IPS-18c (cell line): ENCODE measurements around the gene CD69.

ENCODE experiments used
- H3K4me3 ChIP-seq: 2 replicates; pipeline ENCODE4 v1.7.0; 2013; ENCODE audit warnings: low read depth, mild to moderate bottlenecking, low read length, moderate library complexity; ENCODE audit not compliant: insufficient read depth
- H3K9me3 ChIP-seq: one replicate; pipeline ENCODE4 v1.6.1; 2013; ENCODE audit warnings: mild to moderate bottlenecking, low read length, moderate library complexity; ENCODE audit not compliant: control insufficient read depth, insufficient read depth

Gene CD69

DNA sequence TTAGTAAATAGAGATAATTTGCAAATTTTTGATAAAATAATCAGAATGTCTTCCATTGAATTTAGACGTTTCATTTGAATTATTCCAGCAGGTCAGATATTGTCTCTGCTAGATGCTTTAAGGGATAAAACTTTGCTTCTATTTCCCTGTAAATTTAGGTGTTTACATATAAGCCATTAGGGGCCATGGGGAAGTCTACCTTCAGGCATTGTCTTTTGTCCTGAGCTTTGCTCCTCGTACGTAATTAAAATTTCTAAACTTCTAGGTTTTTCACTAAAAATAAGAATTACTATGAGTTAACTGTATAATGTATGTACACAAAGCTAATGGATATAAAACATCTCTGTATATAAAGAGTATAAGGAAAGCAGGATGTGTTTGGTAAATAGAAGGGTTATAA, 24.1 kb upstream of the CD69 start:
- Histone ChIP-seq H3K4me3 (no peak overlapping the region), H3K9me3 (no peaks in the 10 kb centered on the region)

DNA sequence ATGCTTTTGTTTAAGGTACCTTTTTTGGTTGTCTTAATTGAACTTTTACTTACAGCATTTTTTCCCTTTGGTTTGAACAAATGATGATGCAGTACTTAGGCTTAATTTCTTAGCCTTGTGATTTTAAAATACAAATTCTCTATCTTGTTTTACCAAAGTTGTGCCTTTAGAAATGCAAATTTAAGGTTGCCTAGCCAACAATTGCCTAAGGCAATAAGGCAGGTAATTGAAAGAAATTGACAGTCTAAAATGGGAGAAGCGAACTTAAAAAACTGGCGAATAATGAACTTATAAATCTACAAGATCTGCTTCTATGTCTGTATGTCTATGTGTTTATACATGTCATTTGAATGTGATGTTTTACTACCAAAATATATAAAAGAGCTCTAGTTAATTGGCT, 23.6 kb upstream of the CD69 start:
- H3K4me3 ChIP-seq, result no peak overlapping the region
- H3K9me3 ChIP-seq, result no peaks in the 10 kb centered on the region

DNA sequence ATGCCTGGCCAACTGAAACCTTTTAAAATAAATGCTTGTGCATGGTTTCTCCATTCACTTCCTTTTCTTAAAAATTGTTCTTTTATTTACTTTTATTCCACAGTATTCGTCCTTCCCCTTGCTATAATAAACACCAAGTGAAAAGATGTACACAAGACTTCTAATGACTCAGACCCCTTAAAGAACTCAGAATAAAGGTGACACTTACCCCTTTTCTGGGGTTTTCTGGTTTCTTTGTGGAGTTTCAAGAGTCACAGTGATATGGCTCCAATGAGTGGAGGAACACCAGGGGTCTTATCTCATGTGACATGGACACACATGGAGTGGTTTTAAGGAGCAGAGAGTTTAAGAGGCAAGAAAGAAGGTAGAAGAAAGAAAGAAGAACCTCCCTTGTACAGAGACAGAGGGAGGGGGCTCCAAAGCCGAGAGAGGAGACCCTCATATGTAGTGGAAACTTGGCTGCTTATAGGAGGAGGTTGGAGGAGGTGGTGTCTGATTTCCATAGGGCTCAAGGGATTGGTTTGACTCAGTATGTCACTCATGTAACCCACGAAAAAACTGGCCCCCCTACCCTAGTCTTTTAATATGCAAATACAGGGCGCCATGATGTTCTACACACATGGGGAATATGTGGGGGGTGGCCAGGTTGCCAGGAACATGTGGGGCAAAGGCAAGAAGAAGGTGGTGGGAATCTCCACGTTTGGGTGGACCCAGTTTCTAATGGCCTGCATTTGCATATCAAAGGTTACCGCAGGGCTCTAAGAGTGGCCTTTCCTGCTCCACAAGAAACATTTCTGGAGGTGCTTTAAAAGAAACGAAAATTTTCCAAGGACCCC, 22.1 kb upstream of the CD69 start:
- Histone ChIP-seq H3K9me3 (no peaks in the 10 kb centered on the region), H3K4me3 (no peak overlapping the region)

DNA sequence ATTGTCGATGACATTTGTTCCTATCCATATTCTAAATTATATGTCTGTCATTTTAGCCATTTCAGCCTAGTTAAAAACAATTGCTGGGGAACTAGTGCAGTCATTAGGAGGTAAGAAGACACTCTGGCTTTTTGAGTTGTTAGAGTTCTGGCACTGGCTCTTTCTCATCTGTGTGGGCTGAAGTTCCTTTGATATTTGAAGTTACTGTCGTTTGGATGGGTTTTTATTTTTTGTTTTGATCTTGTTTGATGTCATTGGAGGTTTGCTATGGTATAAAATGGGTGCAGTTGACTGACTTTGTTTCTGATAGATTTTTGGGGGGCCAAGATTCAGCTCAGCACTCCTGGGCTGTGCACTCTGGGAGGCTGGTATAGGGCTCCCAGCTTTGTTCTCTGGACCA, 20.7 kb upstream of the CD69 start:
- Histone ChIP-seq H3K9me3 (no peaks in the 10 kb centered on the region), H3K4me3 (no peak overlapping the region)

DNA sequence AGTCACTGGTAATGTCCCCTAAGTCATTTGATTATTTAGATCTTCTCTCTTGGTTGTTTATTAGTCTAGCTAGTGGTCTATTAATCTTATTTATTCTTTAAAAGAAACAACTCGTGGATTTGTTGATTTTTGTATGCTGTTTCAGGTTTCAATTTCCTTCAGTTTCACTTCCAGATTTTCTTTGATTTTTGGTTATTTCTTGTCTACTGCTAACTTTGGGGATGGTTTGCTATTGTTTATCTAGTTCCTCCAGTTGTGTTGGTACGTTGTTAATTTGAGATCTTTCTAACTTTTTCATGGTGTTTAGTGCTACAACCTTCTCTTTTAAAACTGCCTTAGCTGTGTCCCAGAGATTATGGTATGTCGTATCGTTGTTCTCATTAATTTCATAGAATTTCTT, 18.5 kb upstream of the CD69 start:
- H3K4me3 ChIP-seq, result no peak overlapping the region

DNA sequence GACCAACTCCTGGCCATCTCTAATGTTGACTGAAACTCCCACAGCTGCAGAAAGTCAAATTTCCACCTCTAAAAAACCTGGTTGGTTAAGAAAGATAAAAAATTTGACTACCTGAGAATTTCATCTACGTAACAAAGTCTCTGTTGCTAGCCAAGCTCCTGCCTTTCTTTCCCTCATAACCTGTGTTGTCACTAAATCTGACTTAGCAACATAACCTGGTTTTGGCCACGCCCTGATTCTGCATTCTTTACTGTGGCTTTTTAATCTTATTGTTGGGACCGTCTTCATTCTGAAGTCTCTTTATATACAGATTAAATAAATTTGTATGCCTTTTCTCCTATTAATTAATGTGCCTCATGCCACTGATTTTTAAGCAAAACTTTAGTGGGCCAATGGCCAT, 16.1 kb upstream of the CD69 start:
- Histone ChIP-seq H3K4me3 (no peak overlapping the region), H3K9me3 (no peaks in the 10 kb centered on the region)

More for the DNA sequence above, 18.5 kb upstream of the CD69 start:
- H3K9me3 ChIP-seq, result no peaks in the 10 kb centered on the region

DNA sequence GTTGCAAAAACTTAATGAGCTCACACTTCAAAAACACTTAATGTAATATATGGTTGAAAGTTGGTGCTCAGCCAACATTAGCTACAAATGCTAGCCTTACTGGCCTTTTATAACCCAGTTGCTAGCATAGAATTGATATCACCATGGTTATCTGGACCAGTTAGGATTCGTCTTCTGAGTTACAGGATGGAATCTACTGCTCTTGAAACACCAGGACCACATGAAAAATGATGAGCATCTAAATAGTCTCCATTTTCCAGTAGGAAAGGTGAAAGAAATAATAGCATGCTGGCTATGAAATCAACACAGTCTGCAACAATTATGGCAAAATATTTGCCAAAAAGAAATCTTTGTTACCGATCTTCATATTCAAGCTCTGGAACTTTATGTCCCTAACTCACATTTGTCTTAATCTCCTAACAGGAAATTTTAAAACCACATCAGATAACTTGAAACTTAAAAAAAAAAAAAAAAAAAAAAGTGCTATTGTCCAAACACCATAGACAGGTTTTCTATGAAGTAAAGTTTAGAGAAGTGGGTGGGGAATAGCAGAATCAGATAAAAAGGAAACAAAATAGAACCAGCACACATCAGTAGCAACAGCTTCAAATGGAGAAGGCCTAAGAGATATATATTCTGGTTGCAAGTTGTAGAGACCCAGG, 12.6 kb upstream of the CD69 start:
- no peak overlapping the region for H3K4me3 ChIP-seq
- H3K9me3 ChIP-seq, result no peaks in the 10 kb centered on the region

DNA sequence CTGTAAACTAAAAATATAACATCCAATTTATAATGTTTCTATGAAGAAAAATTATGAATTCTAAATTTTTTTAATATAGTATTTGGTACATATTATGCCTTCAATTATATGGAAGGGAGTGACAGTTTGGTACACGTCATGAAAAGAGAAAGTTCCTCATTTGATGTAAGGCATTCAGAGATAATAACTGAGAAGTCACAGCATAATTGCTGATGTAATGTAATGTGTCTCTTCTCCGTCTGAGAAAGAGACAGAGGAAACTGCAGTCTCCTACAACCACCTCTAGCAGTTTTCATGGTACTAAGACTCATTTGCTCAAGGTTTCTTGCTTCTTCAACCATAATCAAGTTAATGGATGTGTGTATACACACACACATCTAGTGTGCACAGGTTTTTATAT, 2.3 kb upstream of the CD69 start:
- no peak overlapping the region for H3K4me3 ChIP-seq
- H3K9me3 ChIP-seq, result no peaks in the 10 kb centered on the region

DNA sequence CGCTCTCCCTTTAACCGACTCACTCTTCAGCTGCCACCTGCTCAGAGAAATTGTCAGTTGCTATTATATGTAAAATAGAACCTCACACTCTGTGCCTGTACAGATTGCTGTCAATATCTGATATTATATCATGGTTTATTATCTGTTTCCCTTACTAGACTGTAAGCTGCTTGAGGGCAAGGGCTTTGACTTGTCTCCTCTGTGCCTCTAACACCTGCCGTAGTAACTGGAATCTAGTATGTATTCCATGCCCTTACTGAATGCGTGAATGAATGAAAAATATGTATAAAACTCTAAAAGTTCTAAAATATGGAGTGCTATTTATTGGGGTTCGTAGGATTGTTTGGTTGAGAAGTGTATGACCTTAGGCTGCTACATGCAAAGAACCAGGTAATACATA, 1.7 kb upstream of the CD69 start:
- no peak overlapping the region for H3K4me3 ChIP-seq
- no peaks in the 10 kb centered on the region for H3K9me3 ChIP-seq

DNA sequence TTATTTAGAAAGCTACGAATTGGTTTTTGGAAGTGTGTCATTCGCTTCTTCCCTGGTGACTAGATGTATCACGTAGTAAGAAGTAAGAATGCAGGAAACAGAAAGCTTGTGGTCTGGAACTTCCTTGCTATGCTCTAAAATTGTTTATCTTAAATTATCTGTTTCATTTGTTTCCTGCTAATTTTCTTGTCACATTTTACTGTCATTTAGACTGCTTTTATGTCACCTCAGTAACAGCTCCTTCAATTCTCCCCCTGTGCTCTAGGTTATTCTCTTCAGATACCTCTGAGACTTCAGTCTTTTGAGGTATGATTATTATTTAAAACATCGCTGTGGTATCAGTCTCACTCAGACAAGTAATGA, 699 bp upstream of the CD69 start:
- Histone ChIP-seq H3K4me3 (no peak overlapping the region), H3K9me3 (no peaks in the 10 kb centered on the region)

DNA sequence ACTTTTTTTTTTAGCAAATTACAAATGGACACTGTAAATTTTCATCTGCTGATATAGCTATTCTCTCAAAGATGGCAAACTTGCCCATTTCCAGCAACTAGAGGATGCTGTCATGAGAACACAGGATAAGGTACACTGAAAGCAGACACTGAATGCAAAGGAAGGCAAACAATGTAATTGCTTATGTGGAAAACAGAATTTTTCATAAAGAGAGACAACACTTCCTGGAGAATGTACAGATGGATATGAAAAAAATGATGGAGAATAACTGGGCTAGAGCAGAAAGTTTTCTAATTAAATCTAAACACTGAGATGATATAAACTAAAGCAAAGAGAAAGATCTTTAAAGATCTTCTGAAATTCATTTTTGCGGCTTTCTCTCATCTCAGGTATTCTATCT, 581 bp downstream of the CD69 start:
- Histone ChIP-seq H3K9me3 (no peaks in the 10 kb centered on the region), H3K4me3 (no peak overlapping the region)

DNA sequence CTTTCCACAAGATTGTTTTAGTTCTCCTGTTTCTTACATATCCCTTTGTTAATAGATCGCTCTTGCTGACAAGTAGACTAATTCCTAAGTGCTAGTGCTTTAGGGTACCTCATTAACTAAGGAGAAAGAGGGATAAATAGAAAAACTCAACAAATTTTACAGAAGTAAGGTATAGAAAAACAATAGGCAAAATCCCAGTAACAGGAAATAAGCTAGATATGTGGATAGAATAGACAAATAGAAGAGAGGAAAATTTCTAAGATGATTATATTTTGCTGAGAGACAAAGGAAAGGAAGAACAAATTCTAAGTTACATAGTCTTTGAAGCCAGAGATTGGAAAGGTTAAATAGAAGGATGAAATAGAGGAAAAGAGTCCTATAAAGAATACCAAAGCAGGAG, 1.0 kb downstream of the CD69 start:
- H3K9me3 ChIP-seq, result no peaks in the 10 kb centered on the region
- H3K4me3 ChIP-seq, result no peak overlapping the region

DNA sequence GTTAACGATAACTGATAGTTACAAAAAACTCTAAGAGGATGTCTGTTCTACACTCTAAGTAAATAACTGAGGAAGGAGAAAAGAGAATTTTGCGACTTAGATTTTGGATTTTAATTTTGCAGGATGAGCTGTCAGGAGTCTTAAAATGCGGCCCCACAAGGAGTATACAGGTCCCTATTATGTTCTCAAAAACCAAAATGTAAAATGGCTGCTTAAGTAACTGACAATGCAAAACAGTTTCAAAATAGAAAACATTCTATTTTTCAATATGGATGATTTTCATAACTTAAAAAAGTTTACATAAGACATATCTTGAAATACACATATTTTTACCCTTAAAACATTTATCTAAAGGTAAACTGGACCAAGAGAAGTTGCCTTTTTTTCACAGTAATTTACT, 2.6 kb downstream of the CD69 start:
- Histone ChIP-seq H3K9me3 (no peaks in the 10 kb centered on the region), H3K4me3 (no peak overlapping the region)

DNA sequence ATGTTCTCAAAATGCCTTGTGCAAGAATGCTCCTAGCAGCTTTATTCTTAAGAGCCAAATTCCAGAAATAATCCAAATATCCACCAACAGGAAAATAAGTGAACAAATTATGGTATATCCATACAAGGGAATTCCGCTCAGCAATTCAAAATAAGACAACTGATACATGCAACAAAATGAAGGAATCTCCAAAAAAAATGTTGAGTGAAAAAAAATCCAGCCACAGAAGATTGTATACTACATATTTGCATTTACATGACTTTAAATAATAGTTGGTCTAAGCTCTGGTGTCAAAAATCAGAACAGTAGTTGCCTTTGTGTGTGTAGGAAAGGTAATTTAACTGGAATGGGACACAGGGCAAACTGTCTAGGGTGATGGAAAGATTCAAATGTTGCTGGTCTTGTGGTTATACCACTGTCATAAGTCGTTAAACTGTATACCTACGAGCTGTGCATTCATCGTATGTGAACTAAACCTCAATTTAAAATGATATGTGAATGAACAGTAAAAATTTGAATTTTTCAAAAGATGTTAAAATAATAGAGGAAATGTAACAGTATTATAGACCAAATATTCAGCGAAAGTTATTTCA, 3.2 kb downstream of the CD69 start:
- no peak overlapping the region for H3K4me3 ChIP-seq
- H3K9me3 ChIP-seq, result no peaks in the 10 kb centered on the region

DNA sequence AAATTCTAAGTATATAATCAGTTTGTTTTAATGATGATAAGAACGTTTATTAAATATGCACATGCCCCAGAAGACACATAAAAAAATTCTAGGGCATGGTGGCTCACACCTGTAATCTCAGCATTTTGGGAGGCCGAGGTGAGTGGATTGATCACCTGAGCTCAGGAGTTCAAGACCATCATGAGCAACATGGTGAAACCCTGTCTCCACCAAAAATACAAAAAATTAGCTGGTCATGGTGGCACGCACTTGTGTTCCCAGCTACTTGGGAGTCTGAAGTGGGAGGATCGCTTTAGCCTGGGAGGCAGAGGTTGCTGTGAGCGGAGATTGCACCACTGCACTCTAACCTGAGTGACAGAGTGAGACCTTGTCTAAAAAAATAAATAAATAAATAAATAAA, 4.0 kb downstream of the CD69 start:
- H3K9me3 ChIP-seq, result no peaks in the 10 kb centered on the region
- no peak overlapping the region for H3K4me3 ChIP-seq

DNA sequence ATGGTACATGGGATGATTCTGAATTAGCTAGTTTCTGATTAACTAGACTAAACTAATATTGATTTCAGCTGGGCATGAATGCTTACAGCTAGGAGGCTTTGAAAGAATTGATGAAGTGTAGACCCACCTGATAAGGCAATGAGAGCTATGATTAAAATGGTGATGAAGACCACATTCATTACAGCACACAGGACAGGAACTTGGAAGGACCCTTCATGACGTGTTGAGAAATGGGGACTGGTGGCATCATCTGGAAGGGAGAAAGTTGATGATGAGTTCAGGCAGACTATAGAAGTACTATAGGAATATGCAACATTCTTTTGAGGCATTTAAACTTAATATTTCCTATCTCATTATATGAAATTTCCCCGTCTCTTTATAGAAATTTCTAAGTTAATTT, 4.5 kb downstream of the CD69 start:
- Histone ChIP-seq H3K9me3 (no peaks in the 10 kb centered on the region), H3K4me3 (no peak overlapping the region)

DNA sequence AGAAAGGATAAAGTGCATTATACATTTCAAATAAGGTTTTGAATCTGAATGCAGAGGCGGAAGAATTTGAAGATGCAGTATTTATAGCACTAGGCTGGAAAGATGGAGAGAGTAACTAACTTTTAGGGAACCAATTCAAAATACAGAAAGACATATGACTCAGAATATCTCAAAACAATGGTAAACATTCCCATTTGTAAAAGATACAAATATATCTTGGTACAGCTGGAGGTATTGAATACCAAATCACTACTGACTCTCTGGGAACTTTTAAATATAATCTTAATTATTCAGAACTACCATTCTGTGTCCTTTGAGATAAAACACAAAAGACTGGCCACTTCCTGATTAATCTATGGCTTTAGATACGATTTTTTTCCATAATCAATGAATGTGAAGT, 5.1 kb downstream of the CD69 start:
- Histone ChIP-seq H3K9me3 (no peaks in the 10 kb centered on the region), H3K4me3 (no peak overlapping the region)

DNA sequence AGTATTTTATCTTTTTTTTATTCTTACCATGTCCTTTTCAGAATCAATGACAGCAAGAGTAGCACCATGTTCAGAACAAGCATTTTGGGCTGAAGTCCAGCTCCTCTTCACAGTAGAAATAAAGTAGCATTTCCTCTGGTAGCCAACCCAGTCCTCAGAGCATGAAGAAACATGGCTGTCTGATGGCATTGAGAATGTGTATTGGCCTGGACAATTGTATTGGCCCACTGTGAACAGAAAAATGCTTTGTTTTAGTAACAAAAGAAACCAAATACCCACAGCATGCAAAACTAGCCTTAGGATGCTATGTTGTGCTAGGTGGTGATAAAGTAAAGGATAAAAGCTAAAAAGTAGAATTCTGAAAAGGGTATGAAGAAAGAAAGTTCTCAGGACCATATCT, 5.7 kb downstream of the CD69 start:
- H3K4me3 ChIP-seq, result no peak overlapping the region
- no peaks in the 10 kb centered on the region for H3K9me3 ChIP-seq
